Neural cell (in vitro differentiated cells): ENCODE results near the gene WDR7.

Experiments used
- POLR2AphosphoS5 ChIP-seq: IDR thresholded peaks from 2 replicates; pipeline ENCODE4 v1.6.1; 2012
- TAF1 ChIP-seq: IDR thresholded peaks from 2 replicates; pipeline ENCODE4 v1.6.1; 2012; ENCODE audit warnings: low read depth
- TF ChIP-seq, protein P1 (sequence below): fragments of 450-650 bp; IDR thresholded peaks from 2 replicates; pipeline ENCODE4 v1.5.1; 2014; ENCODE audit warnings: antibody characterized with exemption, mild to moderate bottlenecking, moderate library complexity; ENCODE audit not compliant: poor library complexity, severe bottlenecking

DNA sequence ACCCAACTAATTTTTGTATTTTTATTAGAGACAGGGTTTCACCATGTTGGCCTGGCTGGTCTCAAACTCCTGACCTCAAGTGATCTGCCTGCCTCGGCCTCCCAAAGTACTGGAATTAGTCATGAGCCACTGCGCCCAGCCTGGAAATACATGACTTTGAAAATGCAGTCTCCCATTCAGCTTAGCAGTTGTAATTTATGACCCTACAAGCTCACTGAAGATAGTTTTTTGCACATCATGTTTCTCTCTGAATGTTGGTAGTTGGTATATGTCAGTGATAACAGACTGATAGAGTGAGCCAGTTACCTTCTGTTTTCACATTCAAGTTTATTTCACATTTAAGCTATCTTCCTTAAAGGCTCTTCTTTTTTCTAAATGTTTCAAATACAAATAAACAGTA is 7.1 kb downstream of the WDR7 start:
- no peak for TF ChIP-seq TAF1
- no peak for TF ChIP-seq POLR2AphosphoS5
- TF ChIP-seq, protein P1, sequence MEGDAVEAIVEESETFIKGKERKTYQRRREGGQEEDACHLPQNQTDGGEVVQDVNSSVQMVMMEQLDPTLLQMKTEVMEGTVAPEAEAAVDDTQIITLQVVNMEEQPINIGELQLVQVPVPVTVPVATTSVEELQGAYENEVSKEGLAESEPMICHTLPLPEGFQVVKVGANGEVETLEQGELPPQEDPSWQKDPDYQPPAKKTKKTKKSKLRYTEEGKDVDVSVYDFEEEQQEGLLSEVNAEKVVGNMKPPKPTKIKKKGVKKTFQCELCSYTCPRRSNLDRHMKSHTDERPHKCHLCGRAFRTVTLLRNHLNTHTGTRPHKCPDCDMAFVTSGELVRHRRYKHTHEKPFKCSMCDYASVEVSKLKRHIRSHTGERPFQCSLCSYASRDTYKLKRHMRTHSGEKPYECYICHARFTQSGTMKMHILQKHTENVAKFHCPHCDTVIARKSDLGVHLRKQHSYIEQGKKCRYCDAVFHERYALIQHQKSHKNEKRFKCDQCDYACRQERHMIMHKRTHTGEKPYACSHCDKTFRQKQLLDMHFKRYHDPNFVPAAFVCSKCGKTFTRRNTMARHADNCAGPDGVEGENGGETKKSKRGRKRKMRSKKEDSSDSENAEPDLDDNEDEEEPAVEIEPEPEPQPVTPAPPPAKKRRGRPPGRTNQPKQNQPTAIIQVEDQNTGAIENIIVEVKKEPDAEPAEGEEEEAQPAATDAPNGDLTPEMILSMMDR: no peak
